Bronchial epithelial cell (primary cell): ENCODE data around the gene PSMD12. TPM values are rescaled to one million over a fixed set of nuclear protein-coding genes. Genes with fewer than 3 reads are reported as not detected.
"Not testable (repeated sequence)": the region's sequence is repeated elsewhere in the genome, so short reads cannot be mapped to it uniquely, and the experiment has no call there.

Source experiments
- DNase-seq: peaks from one replicate; pipeline ENCODE4 v3.0.0-alpha.2; 2010; ENCODE audit warnings: low read depth
- FAIRE-seq: peaks from 2 replicates; lab custom pipeline; 2011; peaks lifted over from hg19 to GRCh38; lab: Jason Lieb, UNC
- H3K27me3 ChIP-seq: 2 replicates; pipeline ENCODE4 v1.5.1; 2011; ENCODE audit warnings: low read length; ENCODE audit not compliant: control insufficient read depth, insufficient read depth
- H3K36me3 ChIP-seq: 2 replicates; pipeline ENCODE4 v1.5.1; 2011; ENCODE audit warnings: low read length; ENCODE audit not compliant: control insufficient read depth, insufficient read depth
- H3K4me3 ChIP-seq: 2 replicates; pipeline ENCODE4 v1.5.1; 2011; ENCODE audit warnings: mild to moderate bottlenecking, low read depth, low read length, control low read depth
- CTCF ChIP-seq: IDR thresholded peaks from 2 replicates; pipeline ENCODE4 v1.5.1; 2011; ENCODE audit warnings: mild to moderate bottlenecking, moderate library complexity, low read length, control low read depth, inconsistent platforms; ENCODE audit not compliant: insufficient read depth, severe bottlenecking
- total RNA-seq: library from RNA; depleted of rRNA; stranded (reverse); fragments of >200 nt; gene quantifications from 2 replicates; pipeline ENCODE4 v1.2.1, GENCODE V29; 2014

The PSMD12 gene
- total RNA-seq, 1 donor from 2014 or later, result 13.2 TPM

GRCh38 chr17:67390646-67391361 lies 24.4 kb upstream of the PSMD12 start:
- DNase-seq, result peak; percentile 92
- no peak for FAIRE-seq
- no peak for TF ChIP-seq CTCF

GRCh38 chr17:67390006-67390645 lies 23.7 kb upstream of the PSMD12 start:
- H3K27me3 ChIP-seq, result no peaks in the 10 kb centered on the region
- DNase-seq (no peak), FAIRE-seq (no peak)
- TF ChIP-seq CTCF, result no peak
- H3K4me3 ChIP-seq, result no peak overlapping the region
- no peaks in the 10 kb centered on the region for H3K36me3 ChIP-seq

More at GRCh38 chr17:67390646-67391361, 24.4 kb upstream of the PSMD12 start:
- H3K36me3 ChIP-seq, result no peaks in the 10 kb centered on the region
- H3K27me3 ChIP-seq, result no peaks in the 10 kb centered on the region
- H3K4me3 ChIP-seq, result no peak overlapping the region

GRCh38 chr17:67388986-67389385 lies 22.6 kb upstream of the PSMD12 start:
- FAIRE-seq, result no peak
- Histone ChIP-seq H3K27me3 (no peaks in the 10 kb centered on the region), H3K36me3 (no peaks in the 10 kb centered on the region), H3K4me3 (no peak overlapping the region)
- no peak for DNase-seq
- TF ChIP-seq CTCF, result no peak

- not testable (repeated sequence) for FAIRE-seq, DNase-seq, H3K27me3 ChIP-seq, H3K4me3 ChIP-seq, H3K36me3 ChIP-seq
Measured at GRCh38 chr17:67388536-67388935, 22.2 kb upstream of the PSMD12 start.

DNA sequence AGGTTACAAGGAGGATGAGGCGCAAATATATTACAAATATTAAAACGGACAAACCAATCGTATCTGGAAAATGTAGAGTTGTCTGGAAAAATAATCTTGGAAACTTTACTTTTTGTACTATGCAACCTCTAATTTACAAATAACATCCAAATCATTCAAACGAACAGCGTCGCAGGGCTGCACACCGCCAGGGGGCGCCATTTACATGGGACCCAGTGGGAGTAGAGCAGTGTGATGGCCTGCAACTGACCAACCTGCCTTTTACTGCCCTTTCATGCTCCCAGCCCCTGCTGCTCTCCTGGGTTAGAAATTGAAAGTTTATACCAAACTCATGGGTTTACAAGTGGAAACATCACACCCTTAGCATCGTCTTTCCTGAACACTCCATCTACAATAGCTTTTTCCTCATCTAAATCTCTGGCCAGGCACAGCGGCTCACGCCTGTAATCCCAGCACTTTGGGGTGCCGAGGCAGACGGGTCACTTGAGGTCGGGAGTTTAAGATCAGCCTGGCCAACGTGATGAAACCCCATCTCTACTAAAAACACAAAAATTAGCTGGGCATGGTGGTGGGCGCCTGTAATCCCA lies 20.7 kb upstream of the PSMD12 start:
- H3K27me3 ChIP-seq, result no peaks in the 10 kb centered on the region
- FAIRE-seq (no peak), DNase-seq (no peak)
- TF ChIP-seq CTCF, result peak; percentile 70
- peaks cover 1% of the 10 kb centered on the region for H3K36me3 ChIP-seq
- H3K4me3 ChIP-seq, result no peak overlapping the region
